IMR-90 (cell line): ENCODE data around the gene TSGA10IP. TPM values are rescaled to one million over a fixed set of nuclear protein-coding genes. Genes with fewer than 3 reads are reported as not detected.

ENCODE experiments used
- ATAC-seq: fragments of 200-7000 bp; cut with Tn5 transposase; 2 replicates; pipeline ENCODE4 v1.9.1; 2020; ENCODE audit warnings: low read depth, mild to moderate bottlenecking, moderate library complexity
- BruUV-seq: library from RNA; stranded (reverse); fragments of 400-500 nt; replicated peaks from 2 replicates; lab custom pipeline; 2021; lab: Mats Ljungman, UMichigan
- CTCF ChIA-PET: fragments of 300-600 bp; formaldehyde crosslinking; extraction: SDS; loops from one replicate; lab custom pipeline; 2021; ENCODE audit warnings: antibody characterized with exemption; lab: Yijun Ruan, JAX
- POLR2A ChIA-PET: fragments of 300-600 bp; sonication (Branson Sonifier 250); formaldehyde crosslinking; loops from one replicate; lab custom pipeline; 2022; ENCODE audit warnings: antibody characterized with exemption; ENCODE audit not compliant: unreplicated experiment; lab: Charles Lee
- DNase-seq: peaks from one replicate; pipeline ENCODE4 v3.0.0; 2013
- H2AFZ ChIP-seq: replicated peaks from 2 replicates; pipeline ENCODE3; 2013; ENCODE audit warnings: low read length, mild to moderate bottlenecking; ENCODE audit not compliant: poor library complexity
- H2AK5ac ChIP-seq: 2 replicates; pipeline ENCODE4 v1.6.1; 2013; ENCODE audit warnings: low read depth, low read length, inconsistent platforms
- H2AK9ac ChIP-seq: replicated peaks from 2 replicates; pipeline ENCODE3; 2013; ENCODE audit warnings: mild to moderate bottlenecking, low read depth, low read length, moderate library complexity; ENCODE audit not compliant: poor library complexity
- H2BK120ac ChIP-seq: 2 replicates; pipeline ENCODE4 v1.6.1; 2013; ENCODE audit warnings: low read depth, low read length, inconsistent platforms
- H2BK15ac ChIP-seq: 3 replicates; pipeline ENCODE4 v1.6.1; 2013; ENCODE audit warnings: low read depth, low read length, inconsistent platforms
- H2BK20ac ChIP-seq: 2 replicates; pipeline ENCODE4 v1.6.1; 2013; ENCODE audit warnings: low read depth, mild to moderate bottlenecking, inconsistent platforms, low read length, moderate library complexity
- H2BK5ac ChIP-seq: 2 replicates; pipeline ENCODE4 v1.6.1; 2013; ENCODE audit warnings: mild to moderate bottlenecking, low read depth, low read length, inconsistent platforms; ENCODE audit not compliant: poor library complexity, severe bottlenecking
- H3K14ac ChIP-seq: replicated peaks from 2 replicates; pipeline ENCODE4 v1.6.1; 2013; ENCODE audit warnings: low read depth, low read length, inconsistent platforms
- H3K18ac ChIP-seq: 2 replicates; pipeline ENCODE4 v1.6.1; 2013; ENCODE audit warnings: low read depth, low read length, control low read depth
- H3K23ac ChIP-seq: 2 replicates; pipeline ENCODE4 v1.6.1; 2013; ENCODE audit warnings: low read depth, low read length, inconsistent platforms
- H3K27ac ChIP-seq: 2 replicates; pipeline ENCODE4 v1.5.1; 2013; ENCODE audit warnings: mild to moderate bottlenecking, control low read depth, low read length; ENCODE audit not compliant: insufficient read depth
- H3K27me3 ChIP-seq: 2 replicates; pipeline ENCODE4 v1.6.1; 2013; ENCODE audit warnings: low read length; ENCODE audit not compliant: control insufficient read depth, insufficient read depth
- H3K36me3 ChIP-seq: 2 replicates; pipeline ENCODE4 v1.6.1; 2013; ENCODE audit warnings: low read length, mixed read lengths; ENCODE audit not compliant: control insufficient read depth, insufficient read depth
- H3K4ac ChIP-seq: 2 replicates; pipeline ENCODE4 v1.6.1; 2013; ENCODE audit warnings: low read depth, low read length, inconsistent platforms
- H3K4me1 ChIP-seq: 2 replicates; pipeline ENCODE4 v1.6.1; 2013; ENCODE audit warnings: low read length, mixed read lengths; ENCODE audit not compliant: control insufficient read depth, insufficient read depth
- H3K4me2 ChIP-seq: 2 replicates; pipeline ENCODE4 v1.6.1; 2013; ENCODE audit warnings: low read depth, mild to moderate bottlenecking, control low read depth, low read length, moderate library complexity
- H3K4me3 ChIP-seq: 2 replicates; pipeline ENCODE4 v1.5.1; 2013; ENCODE audit warnings: low read depth, mild to moderate bottlenecking, control low read depth, low read length, moderate library complexity; ENCODE audit not compliant: insufficient read depth
- H3K56ac ChIP-seq: 2 replicates; pipeline ENCODE4 v1.6.1; 2013; ENCODE audit warnings: low read length, inconsistent platforms; ENCODE audit not compliant: insufficient read depth; ENCODE audit errors: extremely low read depth
- H3K79me1 ChIP-seq, 2 experiments: 2 replicates each; pipeline ENCODE4 v1.6.1; 2013; ENCODE audit warnings: low read length in 2 of 2, inconsistent platforms in 1 of 2, low read depth in 1 of 2
- H3K9ac ChIP-seq: 2 replicates; pipeline ENCODE4 v1.6.1; 2013; ENCODE audit warnings: low read depth, low read length, control low read depth
- H3K9me1 ChIP-seq: 2 replicates; pipeline ENCODE4 v1.6.1; 2013; ENCODE audit warnings: low read length, inconsistent platforms; ENCODE audit not compliant: insufficient read depth
- H3K9me3 ChIP-seq: 2 replicates; pipeline ENCODE4 v1.6.1; 2013; ENCODE audit warnings: low read length; ENCODE audit not compliant: control insufficient read depth, insufficient read depth
- H4K20me1 ChIP-seq: 2 replicates; pipeline ENCODE4 v1.6.1; 2013; ENCODE audit warnings: low read length, inconsistent platforms; ENCODE audit not compliant: insufficient read depth
- H4K5ac ChIP-seq: 2 replicates; pipeline ENCODE4 v1.6.1; 2013; ENCODE audit warnings: mild to moderate bottlenecking, low read depth, low read length, control low read depth
- H4K8ac ChIP-seq, 2 experiments: 2 replicates each; pipeline ENCODE4 v1.6.1; 2013; ENCODE audit warnings: low read depth in 2 of 2, low read length in 2 of 2, control low read depth in 1 of 2, inconsistent platforms in 1 of 2
- H4K91ac ChIP-seq: 2 replicates; pipeline ENCODE4 v1.6.1; 2013; ENCODE audit warnings: low read depth, low read length, inconsistent platforms; ENCODE audit not compliant: insufficient read depth
- BHLHE40 ChIP-seq: fragments of 150-350 bp; IDR thresholded peaks from 2 replicates; pipeline ENCODE4 v1.6.1; 2016; ENCODE audit warnings: mild to moderate bottlenecking, low read depth, low read length
- CEBPB ChIP-seq: IDR thresholded peaks from 2 replicates; pipeline ENCODE4 v1.6.1; 2012; ENCODE audit warnings: low read depth, low read length, improper control_type of control experiment
- CHD1 ChIP-seq: IDR thresholded peaks from 2 replicates; pipeline ENCODE4 v1.6.1; 2012; ENCODE audit warnings: low read depth, low read length, improper control_type of control experiment
- FOS ChIP-seq: fragments of 150-350 bp; IDR thresholded peaks from 2 replicates; pipeline ENCODE4 v1.6.1; 2016; ENCODE audit warnings: low read depth, low read length
- MAFK ChIP-seq: IDR thresholded peaks from 2 replicates; pipeline ENCODE4 v1.6.1; 2012; ENCODE audit warnings: low read depth, low read length, improper control_type of control experiment
- MAZ ChIP-seq: IDR thresholded peaks from 2 replicates; pipeline ENCODE4 v1.6.1; 2012; ENCODE audit warnings: low read depth, mild to moderate bottlenecking, low read length, improper control_type of control experiment, moderate library complexity, borderline replicate concordance
- MXI1 ChIP-seq: IDR thresholded peaks from 2 replicates; pipeline ENCODE4 v1.6.1; 2012; ENCODE audit warnings: low read depth, mild to moderate bottlenecking, low read length, moderate library complexity, borderline replicate concordance
- POLR2A ChIP-seq: IDR thresholded peaks from 2 replicates; pipeline ENCODE4 v1.6.1; 2012; ENCODE audit warnings: mild to moderate bottlenecking, low read depth, low read length
- SMC3 ChIP-seq: fragments of 150-350 bp; IDR thresholded peaks from 2 replicates; pipeline ENCODE4 v1.6.1; 2016; ENCODE audit warnings: low read depth, mild to moderate bottlenecking, antibody characterized with exemption, low read length, moderate library complexity
- WGBS, 2 experiments: methylation state at CpG; one replicate each; pipeline versions ENCODE4 v1.1.5 to v1.1.7; 2013; ENCODE audit warnings: missing lambda C conversion rate in 2 of 2; ENCODE audit not compliant: insufficient read length in 1 of 2; ENCODE audit errors: extremely low coverage in 2 of 2; 5-methylcytosine and 5-hydroxymethylcytosine counted together
- dilution Hi-C: fragments of 300-500 bp; cut with HindIII; formaldehyde crosslinking; loops from one replicate; pipeline ENCODE4 v1.14.3; 2018; ENCODE audit warnings: low sequenced_read_pairs; ENCODE audit not compliant: unreplicated experiment
- in situ Hi-C: fragments of 300-500 bp; cut with MboI; formaldehyde crosslinking; loops from 3 replicates; pipeline ENCODE4 v1.14.3; 2019; ENCODE audit warnings: low sequenced_read_pairs, inconsistent platforms, mixed read lengths
- intact Hi-C: fragments of 100-400 bp; cut with micrococcal nuclease; formaldehyde crosslinking; loops from 2 replicates; pipeline ENCODE4 v1.10.0; 2022
- polyA plus RNA-seq, 3 experiments: library from polyadenylated mRNA; depleted of rRNA; stranded (reverse); fragments of >200 nt; gene quantifications; 2 replicates each; pipeline ENCODE4 v1.2.3, GENCODE V29; 2012; ENCODE audit warnings: low replicate concordance in 1 of 3
- total RNA-seq: library from RNA; depleted of rRNA; stranded (reverse); fragments of >200 nt; gene quantifications from 2 replicates; pipeline ENCODE4 v1.2.3, GENCODE V29; 2012
- TF ChIP-seq, protein P1 (sequence below): conservative IDR thresholded peaks from 2 replicates; pipeline ENCODE4 v1.5.1; 2012; ENCODE audit warnings: mild to moderate bottlenecking, low read depth, low read length, improper control_type of control experiment
- TF ChIP-seq, protein P2 (sequence below): fragments of 150-350 bp; IDR thresholded peaks from 2 replicates; pipeline ENCODE4 v1.6.1; 2016; ENCODE audit warnings: low read depth, mild to moderate bottlenecking, low read length, moderate library complexity, borderline replicate concordance

Gene TSGA10IP
- total and polyA plus RNA-seq, 2 of the 4 experiments (the other 2 are of a cell fraction) = 0.21 TPM; not detected in 1

DNA sequence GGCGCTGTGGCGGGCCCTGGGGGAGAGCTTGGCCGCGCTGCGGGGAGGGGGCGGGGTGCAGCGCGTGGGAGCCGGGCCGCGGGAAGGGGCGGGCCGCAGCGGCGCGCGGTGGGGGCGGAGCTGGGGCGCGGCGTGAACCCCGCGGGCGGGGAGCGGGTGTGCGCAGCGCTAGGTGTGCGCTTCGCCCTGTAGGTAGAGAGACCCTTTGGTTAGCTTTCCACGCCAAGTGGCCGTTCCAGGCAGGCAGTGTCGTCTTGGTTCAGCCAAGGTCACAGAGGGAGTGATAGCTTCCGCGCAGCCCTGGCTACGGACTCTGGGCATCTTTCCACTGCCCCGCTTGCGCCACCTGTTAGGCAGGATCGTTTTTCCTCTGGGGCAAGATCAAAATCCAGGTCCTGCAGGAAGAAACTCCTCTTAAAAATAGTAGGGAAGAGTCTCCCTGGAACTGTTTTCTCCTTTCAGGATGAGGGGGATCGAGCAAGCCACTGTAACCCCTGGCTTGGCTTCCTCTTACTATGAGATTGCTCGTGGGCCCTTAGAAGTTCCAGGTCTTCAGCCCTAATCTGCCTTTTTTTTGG, 57.5 kb downstream of the TSGA10IP start (continued):
- peak; percentile 66; the same call in 1 of the 2 replicates for TF ChIP-seq MAZ
- TF ChIP-seq POLR2A = no peak

DNA sequence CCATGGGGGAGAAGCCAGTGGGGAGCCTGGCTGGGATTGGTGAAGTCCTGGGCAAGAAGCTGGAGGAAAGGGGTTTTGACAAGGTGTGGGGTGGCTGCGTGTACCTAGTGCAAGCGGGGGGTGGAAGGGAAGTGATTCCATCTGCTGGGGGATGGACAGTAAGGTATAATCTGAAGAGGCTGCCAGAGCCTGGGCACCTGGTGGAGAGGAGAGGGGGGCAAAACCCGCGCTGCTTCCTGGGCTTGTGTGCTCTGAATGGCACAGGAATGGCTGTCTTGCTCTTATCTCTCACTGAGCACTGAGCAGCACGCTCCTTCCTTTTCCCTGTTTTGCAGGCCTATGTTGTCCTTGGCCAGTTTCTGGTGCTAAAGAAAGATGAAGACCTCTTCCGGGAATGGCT, 58.0 kb downstream of the TSGA10IP start:
- BruUV-seq = no TSS peak
- H3K4me2 ChIP-seq = peak overlapping the region; percentile 91
- no peak overlapping the region for H3K14ac ChIP-seq
- H3K27ac ChIP-seq = peak overlapping the region; percentile 78; the same call in 1 of the 2 replicates
- intact Hi-C loops (loop anchor here (2.0 kb wide), 1 partner anchor 42 kb away; no protein-coding TSS in a partner anchor), dilution Hi-C loops (no loop called here), in situ Hi-C loops (no loop called here)
- no peak for ATAC-seq
- 0 out of 2 replicates have a peak, but pooled peaks cover 3% of the 10 kb centered on the region for H3K9me1 ChIP-seq
- H4K91ac ChIP-seq = no peak overlapping the region
- H3K18ac ChIP-seq = no peak overlapping the region
- peak overlapping the region; percentile 99 for H2AK9ac ChIP-seq
- no peak overlapping the region for H2BK20ac ChIP-seq
- H3K4me1 ChIP-seq = no peaks in the 10 kb centered on the region
- H4K8ac ChIP-seq = peak overlapping the region in 1 of 2 experiments; percentile 77; a peak in 1 of 4 replicates
- H3K4me3 ChIP-seq = peak overlapping the region; percentile 71
- no peak overlapping the region for H3K9ac ChIP-seq
- TF ChIP-seq, protein P1, sequence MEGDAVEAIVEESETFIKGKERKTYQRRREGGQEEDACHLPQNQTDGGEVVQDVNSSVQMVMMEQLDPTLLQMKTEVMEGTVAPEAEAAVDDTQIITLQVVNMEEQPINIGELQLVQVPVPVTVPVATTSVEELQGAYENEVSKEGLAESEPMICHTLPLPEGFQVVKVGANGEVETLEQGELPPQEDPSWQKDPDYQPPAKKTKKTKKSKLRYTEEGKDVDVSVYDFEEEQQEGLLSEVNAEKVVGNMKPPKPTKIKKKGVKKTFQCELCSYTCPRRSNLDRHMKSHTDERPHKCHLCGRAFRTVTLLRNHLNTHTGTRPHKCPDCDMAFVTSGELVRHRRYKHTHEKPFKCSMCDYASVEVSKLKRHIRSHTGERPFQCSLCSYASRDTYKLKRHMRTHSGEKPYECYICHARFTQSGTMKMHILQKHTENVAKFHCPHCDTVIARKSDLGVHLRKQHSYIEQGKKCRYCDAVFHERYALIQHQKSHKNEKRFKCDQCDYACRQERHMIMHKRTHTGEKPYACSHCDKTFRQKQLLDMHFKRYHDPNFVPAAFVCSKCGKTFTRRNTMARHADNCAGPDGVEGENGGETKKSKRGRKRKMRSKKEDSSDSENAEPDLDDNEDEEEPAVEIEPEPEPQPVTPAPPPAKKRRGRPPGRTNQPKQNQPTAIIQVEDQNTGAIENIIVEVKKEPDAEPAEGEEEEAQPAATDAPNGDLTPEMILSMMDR = no peak
- no peak for TF ChIP-seq FOS
- TF ChIP-seq MXI1 = no peak
- TF ChIP-seq CEBPB = no peak
- no peak for TF ChIP-seq MAFK
- no peak for TF ChIP-seq CHD1
- TF ChIP-seq, protein P2, sequence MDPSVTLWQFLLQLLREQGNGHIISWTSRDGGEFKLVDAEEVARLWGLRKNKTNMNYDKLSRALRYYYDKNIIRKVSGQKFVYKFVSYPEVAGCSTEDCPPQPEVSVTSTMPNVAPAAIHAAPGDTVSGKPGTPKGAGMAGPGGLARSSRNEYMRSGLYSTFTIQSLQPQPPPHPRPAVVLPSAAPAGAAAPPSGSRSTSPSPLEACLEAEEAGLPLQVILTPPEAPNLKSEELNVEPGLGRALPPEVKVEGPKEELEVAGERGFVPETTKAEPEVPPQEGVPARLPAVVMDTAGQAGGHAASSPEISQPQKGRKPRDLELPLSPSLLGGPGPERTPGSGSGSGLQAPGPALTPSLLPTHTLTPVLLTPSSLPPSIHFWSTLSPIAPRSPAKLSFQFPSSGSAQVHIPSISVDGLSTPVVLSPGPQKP = no peak
- TF ChIP-seq MAZ = no peak
- TF ChIP-seq SMC3 = no peak
- no peak for TF ChIP-seq BHLHE40
- H2AK5ac ChIP-seq = peak overlapping the region; percentile 20; the same call in 1 of the 2 replicates
- ChIA-PET CTCF (no interaction called here), POLR2A (no interaction called here)
- H4K5ac ChIP-seq = no peak overlapping the region
- H3K23ac ChIP-seq = no peak overlapping the region
- 61% methylated on average over 3 of the region's 6 CpGs; no CpG with 5 or more reads in 1 of the 2 experiments for WGBS, 2 experiments
- H2BK5ac ChIP-seq = no peak overlapping the region
- H3K36me3 ChIP-seq = peaks cover 26% of the 10 kb centered on the region
- no peaks in the 10 kb centered on the region for H3K27me3 ChIP-seq
- no peak overlapping the region for H2AFZ ChIP-seq
- DNase-seq = no peak
- no peak overlapping the region; the same call in 1 of the 2 replicates for H3K56ac ChIP-seq
- H3K4ac ChIP-seq = no peak overlapping the region
- H4K20me1 ChIP-seq = peaks cover 11% of the 10 kb centered on the region
- no peaks in the 10 kb centered on the region for H3K9me3 ChIP-seq
- no peak overlapping the region for H2BK120ac ChIP-seq
- peaks cover 33 to 49% of the 10 kb centered on the region in 2 experiments for H3K79me1 ChIP-seq
- H2BK15ac ChIP-seq = no peak overlapping the region
